Thyroid gland (tissue), 4 donors: ENCODE results near the gene DUOXA1.
"Not testable (repeated sequence)": the region's sequence is repeated elsewhere in the genome, so short reads cannot be mapped to it uniquely, and the experiment has no call there.

Experiments
- CTCF ChIP-seq, 6 experiments: fragments of 200-600 bp in 3 of 6; fragments of 450-650 bp in 3 of 6; sonication (generic) in 3 of 6; IDR thresholded peaks; one replicate each; pipeline ENCODE4 v1.5.1; 2016 to 2019; ENCODE audit warnings: antibody characterized with exemption in 6 of 6, mild to moderate bottlenecking in 2 of 6, inconsistent platforms in 1 of 6, moderate library complexity in 1 of 6
- POLR2A ChIP-seq, 2 donors: fragments of 450-650 bp; IDR thresholded peaks; one replicate each; pipeline ENCODE4 v1.6.1; 2017; ENCODE audit warnings: antibody characterized with exemption in 2 of 2, mild to moderate bottlenecking in 2 of 2, moderate library complexity in 1 of 2

GRCh38 chr15:45080593-45080992 lies 49.1 kb downstream of the DUOXA1 start:
- not testable (repeated sequence) for TF ChIP-seq CTCF, POLR2A (IDR thresholded peaks at IDR 0.05)
